Measurements from ENCODE around the gene LTBP3. TPM values are rescaled to one million over a fixed set of nuclear protein-coding genes. Genes with fewer than 3 reads are reported as not detected.

Gene LTBP3
- total and polyA plus RNA-seq, 2 of the 13 experiments (the other 11 are each of a cell fraction or from before 2014, with no cell fraction given) = 12.2 to 68.1 TPM

DNA sequence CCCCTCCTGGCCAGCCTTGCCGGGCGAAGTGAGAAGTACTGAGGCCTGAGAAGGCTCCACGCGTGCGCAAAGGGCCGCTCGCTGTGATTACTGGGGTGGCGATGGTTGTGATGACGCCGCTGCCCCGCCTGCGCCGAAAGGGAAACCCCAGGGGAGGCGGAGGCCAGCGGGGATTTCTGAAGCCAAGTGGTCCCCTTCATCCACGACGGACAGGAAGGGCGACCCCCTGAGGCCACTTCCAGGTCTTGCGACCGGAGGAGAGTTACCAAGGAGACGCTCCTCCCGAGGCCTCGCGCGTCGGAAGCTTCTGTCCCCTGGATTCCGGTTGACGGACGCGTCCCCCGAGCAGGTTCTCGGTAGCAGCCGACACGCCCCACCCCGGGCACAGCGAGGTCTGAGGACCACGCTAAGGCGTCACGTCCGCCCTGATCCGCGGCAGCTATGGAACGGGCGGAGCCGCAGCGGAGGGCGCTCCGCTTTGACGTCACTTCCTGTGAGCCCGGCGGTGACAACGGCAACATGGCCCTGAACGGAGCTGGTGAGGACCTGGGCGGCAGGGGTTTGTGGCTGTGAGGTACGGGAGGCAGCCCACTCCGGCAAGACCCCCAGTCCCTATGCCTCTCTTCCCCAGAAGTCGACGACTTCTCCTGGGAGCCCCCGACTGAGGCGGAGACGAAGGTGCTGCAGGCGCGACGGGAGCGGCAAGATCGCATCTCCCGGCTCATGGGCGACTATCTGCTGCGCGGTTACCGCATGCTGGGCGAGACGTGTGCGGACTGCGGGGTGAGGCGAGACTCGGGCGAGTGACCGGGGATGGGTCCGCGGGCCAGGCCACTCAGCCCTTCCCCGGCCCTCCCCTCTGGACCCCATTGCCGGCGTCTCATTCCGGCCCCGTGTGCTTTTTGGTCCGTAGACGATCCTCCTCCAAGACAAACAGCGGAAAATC is 12.1 kb upstream of the LTBP3 start, which contains the start of gene ZNRD2 (continued):
- TF ChIP-seq, protein P1, sequence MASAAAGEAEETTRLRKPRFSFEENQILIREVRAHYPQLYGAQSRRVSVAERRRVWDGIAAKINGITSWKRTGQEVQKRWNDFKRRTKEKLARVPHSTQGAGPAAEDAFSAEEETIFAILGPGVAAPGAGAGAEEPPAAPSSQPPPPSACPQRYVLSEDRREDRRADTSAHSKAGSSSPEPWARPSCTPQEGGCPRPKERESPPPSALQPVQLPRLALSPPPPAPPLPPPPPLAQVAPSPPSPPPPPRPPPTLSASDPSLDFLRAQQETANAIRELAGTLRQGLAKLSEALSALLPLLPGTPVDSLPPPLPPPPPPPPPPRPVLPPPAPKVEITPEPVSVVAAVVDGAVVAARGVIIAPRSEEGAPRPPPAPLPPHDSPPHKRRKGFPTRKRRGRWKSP (CRISPR knock-in tag; IDR thresholded peaks at IDR 0.05) = 0 out of 2 replicates have a peak, but pooled peaks have one; percentile 80
- TF ChIP-seq ERF (CRISPR knock-in tag; IDR thresholded peaks at IDR 0.05) (peak; percentile 90; the same call in 1 of the 2 replicates), POLR2AphosphoS2 (IDR thresholded peaks at IDR 0.05; ENCODE audit: low read depth, low read length) (no peak), ZNF431 (CRISPR knock-in tag; IDR thresholded peaks at IDR 0.05; ENCODE audit: borderline replicate concordance, low read depth) (no peak), ZMYM3 (CRISPR knock-in tag; IDR thresholded peaks at IDR 0.05) (peak; percentile 53; the same call in 1 of the 2 replicates), MYNN (CRISPR knock-in tag; IDR thresholded peaks at IDR 0.05; ENCODE audit: low read depth) (no peak), ZNF496 (CRISPR knock-in tag; IDR thresholded peaks at IDR 0.05; ENCODE audit: insufficient replicate concordance) (no peak), STAG1 (CRISPR knock-in tag; IDR thresholded peaks at IDR 0.05) (peak; percentile 70), ZNF776 (CRISPR knock-in tag; IDR thresholded peaks at IDR 0.05) (peak; percentile 80; the same call in 1 of the 2 replicates), ATF1 (CRISPR knock-in tag; IDR thresholded peaks at IDR 0.05) (peak; percentile 98), ZNF674 (CRISPR knock-in tag; IDR thresholded peaks at IDR 0.05; ENCODE audit: low read depth) (no peak), REPIN1 (CRISPR knock-in tag; IDR thresholded peaks at IDR 0.05; ENCODE audit: borderline replicate concordance, low read depth) (peak; percentile 93; the same call in 1 of the 2 replicates), HOXA5 (CRISPR knock-in tag; IDR thresholded peaks at IDR 0.05) (peak; percentile 69), ZNF562 (CRISPR knock-in tag; IDR thresholded peaks at IDR 0.05; ENCODE audit: borderline replicate concordance) (no peak), RFXAP (CRISPR knock-in tag; IDR thresholded peaks at IDR 0.05; ENCODE audit: borderline replicate concordance) (no peak), SIX4 (CRISPR knock-in tag; IDR thresholded peaks at IDR 0.05) (0 out of 2 replicates have a peak, but pooled peaks have one; percentile 34), CEBPB (IDR thresholded peaks at IDR 0.05; ENCODE audit: borderline replicate concordance, low read depth, low read length) (no peak)
- TF ChIP-seq, protein P2, sequence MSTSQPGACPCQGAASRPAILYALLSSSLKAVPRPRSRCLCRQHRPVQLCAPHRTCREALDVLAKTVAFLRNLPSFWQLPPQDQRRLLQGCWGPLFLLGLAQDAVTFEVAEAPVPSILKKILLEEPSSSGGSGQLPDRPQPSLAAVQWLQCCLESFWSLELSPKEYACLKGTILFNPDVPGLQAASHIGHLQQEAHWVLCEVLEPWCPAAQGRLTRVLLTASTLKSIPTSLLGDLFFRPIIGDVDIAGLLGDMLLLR (CRISPR knock-in tag; IDR thresholded peaks at IDR 0.05) = peak; percentile 82; the same call in 1 of the 2 replicates
- TF ChIP-seq, protein P3, sequence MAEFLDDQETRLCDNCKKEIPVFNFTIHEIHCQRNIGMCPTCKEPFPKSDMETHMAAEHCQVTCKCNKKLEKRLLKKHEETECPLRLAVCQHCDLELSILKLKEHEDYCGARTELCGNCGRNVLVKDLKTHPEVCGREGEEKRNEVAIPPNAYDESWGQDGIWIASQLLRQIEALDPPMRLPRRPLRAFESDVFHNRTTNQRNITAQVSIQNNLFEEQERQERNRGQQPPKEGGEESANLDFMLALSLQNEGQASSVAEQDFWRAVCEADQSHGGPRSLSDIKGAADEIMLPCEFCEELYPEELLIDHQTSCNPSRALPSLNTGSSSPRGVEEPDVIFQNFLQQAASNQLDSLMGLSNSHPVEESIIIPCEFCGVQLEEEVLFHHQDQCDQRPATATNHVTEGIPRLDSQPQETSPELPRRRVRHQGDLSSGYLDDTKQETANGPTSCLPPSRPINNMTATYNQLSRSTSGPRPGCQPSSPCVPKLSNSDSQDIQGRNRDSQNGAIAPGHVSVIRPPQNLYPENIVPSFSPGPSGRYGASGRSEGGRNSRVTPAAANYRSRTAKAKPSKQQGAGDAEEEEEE (CRISPR knock-in tag; IDR thresholded peaks at IDR 0.05; ENCODE audit: borderline replicate concordance) = no peak; the same call in 1 of the 2 replicates
- TF ChIP-seq, protein P4, sequence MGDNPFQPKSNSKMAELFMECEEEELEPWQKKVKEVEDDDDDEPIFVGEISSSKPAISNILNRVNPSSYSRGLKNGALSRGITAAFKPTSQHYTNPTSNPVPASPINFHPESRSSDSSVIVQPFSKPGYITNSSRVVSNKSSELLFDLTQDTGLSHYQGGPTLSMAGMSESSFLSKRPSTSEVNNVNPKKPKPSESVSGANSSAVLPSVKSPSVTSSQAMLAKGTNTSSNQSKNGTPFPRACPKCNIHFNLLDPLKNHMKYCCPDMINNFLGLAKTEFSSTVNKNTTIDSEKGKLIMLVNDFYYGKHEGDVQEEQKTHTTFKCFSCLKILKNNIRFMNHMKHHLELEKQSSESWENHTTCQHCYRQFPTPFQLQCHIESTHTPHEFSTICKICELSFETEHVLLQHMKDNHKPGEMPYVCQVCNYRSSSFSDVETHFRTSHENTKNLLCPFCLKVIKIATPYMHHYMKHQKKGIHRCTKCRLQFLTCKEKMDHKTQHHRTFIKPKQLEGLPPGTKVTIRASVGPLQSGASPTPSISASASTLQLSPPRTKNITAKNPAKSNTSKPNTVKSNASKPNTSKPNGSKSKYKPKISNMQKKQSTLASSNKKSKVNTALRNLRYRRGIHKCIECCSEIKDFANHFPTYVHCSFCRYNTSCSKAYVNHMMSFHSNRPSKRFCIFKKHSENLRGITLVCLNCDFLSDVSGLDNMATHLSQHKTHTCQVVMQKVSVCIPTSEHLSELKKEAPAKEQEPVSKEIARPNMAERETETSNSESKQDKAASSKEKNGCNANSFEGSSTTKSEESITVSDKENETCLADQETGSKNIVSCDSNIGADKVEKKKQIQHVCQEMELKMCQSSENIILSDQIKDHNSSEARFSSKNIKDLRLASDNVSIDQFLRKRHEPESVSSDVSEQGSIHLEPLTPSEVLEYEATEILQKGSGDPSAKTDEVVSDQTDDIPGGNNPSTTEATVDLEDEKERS (CRISPR knock-in tag; IDR thresholded peaks at IDR 0.05) = no peak
- TF ChIP-seq, protein P5, sequence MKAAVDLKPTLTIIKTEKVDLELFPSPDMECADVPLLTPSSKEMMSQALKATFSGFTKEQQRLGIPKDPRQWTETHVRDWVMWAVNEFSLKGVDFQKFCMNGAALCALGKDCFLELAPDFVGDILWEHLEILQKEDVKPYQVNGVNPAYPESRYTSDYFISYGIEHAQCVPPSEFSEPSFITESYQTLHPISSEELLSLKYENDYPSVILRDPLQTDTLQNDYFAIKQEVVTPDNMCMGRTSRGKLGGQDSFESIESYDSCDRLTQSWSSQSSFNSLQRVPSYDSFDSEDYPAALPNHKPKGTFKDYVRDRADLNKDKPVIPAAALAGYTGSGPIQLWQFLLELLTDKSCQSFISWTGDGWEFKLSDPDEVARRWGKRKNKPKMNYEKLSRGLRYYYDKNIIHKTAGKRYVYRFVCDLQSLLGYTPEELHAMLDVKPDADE (CRISPR knock-in tag; IDR thresholded peaks at IDR 0.05) = no peak
